ENCODE results near the gene PTPN3. TPM values are rescaled to one million over a fixed set of nuclear protein-coding genes. Genes with fewer than 3 reads are reported as not detected.

Gene PTPN3
- total and polyA plus RNA-seq, 4 donors, result 6.3 to 30.3 (median 23.5) TPM

GRCh38 chr9:109408759-109409462 lies 89.2 kb downstream of the PTPN3 start:
- 82% methylated on average over 6 of the region's 6 CpGs for WGBS
- no peak overlapping the region for H3K9ac ChIP-seq (ENCODE audit: low read depth in 1 of 2, low read length in 2 of 2)
- no peaks in the 10 kb centered on the region for H3K4me1 ChIP-seq (ENCODE audit: control insufficient read depth in 4 of 4, insufficient read depth in 4 of 4, low read length in 3 of 4)
- no peaks in the 10 kb centered on the region for H3K9me3 ChIP-seq (ENCODE audit: control insufficient read depth in 4 of 4, low read length in 3 of 4)
- H3K27ac ChIP-seq (ENCODE audit: low read depth in 1 of 2, low read length in 2 of 2), result no peak overlapping the region
- no peaks in the 10 kb centered on the region for H3K27me3 ChIP-seq (ENCODE audit: control insufficient read depth in 4 of 4, insufficient read depth in 4 of 4, low read length in 3 of 4)
- TF ChIP-seq SP1 (IDR thresholded peaks at IDR 0.05) (no peak), YY1 (IDR thresholded peaks at IDR 0.05) (no peak), JUND (IDR thresholded peaks at IDR 0.05) (no peak), GABPA (IDR thresholded peaks at IDR 0.05 in 1 of 2, conservative IDR thresholded peaks at IDR 0.05 in 1 of 2) (no peak), FOXA2 (IDR thresholded peaks at IDR 0.05) (no peak), MAX (IDR thresholded peaks at IDR 0.05) (no peak), NR2F2 (IDR thresholded peaks at IDR 0.05) (no peak), HNF4A (conservative IDR thresholded peaks at IDR 0.05) (no peak), RXRA (IDR thresholded peaks at IDR 0.05) (no peak), ZBTB33 (IDR thresholded peaks at IDR 0.05) (no peak), EGR1 (IDR thresholded peaks at IDR 0.05; ENCODE audit: low read depth in 2 of 2) (no peak), CTCF (IDR thresholded peaks at IDR 0.05; ENCODE audit: low read depth, low read length, missing input control) (no peak), FOXA1 (IDR thresholded peaks at IDR 0.05) (no peak), TAF1 (conservative IDR thresholded peaks at IDR 0.05) (no peak), REST (IDR thresholded peaks at IDR 0.05) (no peak), RAD21 (IDR thresholded peaks at IDR 0.05) (no peak), HNF4G (IDR thresholded peaks at IDR 0.05) (no peak), ATF3 (IDR thresholded peaks at IDR 0.05) (no peak)
- H3K36me3 ChIP-seq (ENCODE audit: control insufficient read depth in 4 of 4, insufficient read depth in 3 of 4, low read depth in 1 of 4, low read length in 3 of 4), result peaks cover 24 to 62% (median 49%) of the 10 kb centered on the region in 4 donors
- no peak for DNase-seq (ENCODE audit: low spot score)
- H3K4me3 ChIP-seq (ENCODE audit: low read depth in 1 of 3, low read length in 3 of 3), result no peak overlapping the region
